GM19468 (cell line): Measurements from ENCODE around the gene RNF183.

Experiments
- ATAC-seq: cut with Tn5 transposase; IDR thresholded peaks from one replicate; pipeline ENCODE4 v1.9.1; 2021; ENCODE audit warnings: mild to moderate bottlenecking, moderate library complexity, moderate number of reproducible peaks; ENCODE audit not compliant: unreplicated experiment; ENCODE audit errors: extremely low read depth

RNF183 gene

DNA sequence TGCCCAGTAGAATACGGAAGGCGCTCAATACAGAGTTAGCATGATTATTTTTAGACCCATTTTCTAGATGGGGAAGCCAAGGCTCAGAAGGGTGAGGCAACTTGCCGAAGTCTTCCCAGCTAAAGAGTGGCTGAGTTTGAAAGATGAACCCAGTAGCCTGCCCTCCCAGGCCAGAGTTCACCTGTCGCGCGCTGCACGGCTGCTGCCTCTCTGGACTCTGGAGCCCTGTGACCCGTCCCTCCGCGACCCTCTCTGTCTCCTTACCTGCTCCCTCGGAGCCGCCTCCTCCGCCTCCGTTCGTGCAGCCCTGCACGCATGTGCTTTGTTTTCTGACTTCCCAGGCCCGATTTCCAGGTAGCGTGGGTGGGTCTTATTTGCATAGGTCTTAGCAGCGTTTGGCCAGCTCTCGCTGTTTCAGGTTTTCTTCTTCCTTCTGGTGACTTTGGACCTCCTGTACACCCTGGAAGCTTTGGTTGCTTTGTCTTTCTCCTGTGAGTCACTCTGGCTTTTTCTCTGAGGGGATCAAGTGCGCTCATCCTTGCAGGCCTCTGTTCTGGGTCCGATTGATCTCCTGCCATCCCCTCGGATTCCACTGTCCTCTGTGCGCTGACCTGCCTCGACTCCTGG, at the start of gene RNF183:
Gene RNF183 (minus strand): TSS at position 585 of the 627 bp plus-strand sequence. CDS start 5,192 bp downstream, outside the sequence.
- ATAC-seq, result no peak

DNA sequence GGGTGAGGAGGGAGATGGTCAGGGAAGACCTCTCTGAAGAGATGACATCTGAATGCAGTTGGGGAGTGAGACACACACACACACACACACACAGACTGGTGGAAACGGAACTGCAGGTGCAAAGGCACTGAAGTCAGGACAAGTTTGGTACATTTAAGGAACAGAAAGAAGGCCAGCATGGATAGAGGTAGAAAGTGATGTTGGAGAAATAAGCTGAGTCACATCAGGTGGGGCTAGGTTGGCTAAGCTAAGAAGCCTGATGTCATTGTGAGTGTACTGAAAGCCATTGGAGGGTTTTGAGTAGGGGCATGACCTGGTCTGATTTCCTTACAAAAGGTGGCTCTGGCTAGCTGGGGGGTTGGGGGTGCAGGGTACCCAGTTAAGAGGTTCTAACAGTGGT, 49.2 kb upstream of the RNF183 start:
- no peak for ATAC-seq

GRCh38 chr9:113352006-113352405, 48.8 kb upstream of the RNF183 start:
- no peak for ATAC-seq

- no peak for ATAC-seq
Observed at GRCh38 chr9:113350937-113351336, 47.8 kb upstream of the RNF183 start.

- ATAC-seq, result no peak
Observed at GRCh38 chr9:113350107-113350661, 47.0 kb upstream of the RNF183 start.

DNA sequence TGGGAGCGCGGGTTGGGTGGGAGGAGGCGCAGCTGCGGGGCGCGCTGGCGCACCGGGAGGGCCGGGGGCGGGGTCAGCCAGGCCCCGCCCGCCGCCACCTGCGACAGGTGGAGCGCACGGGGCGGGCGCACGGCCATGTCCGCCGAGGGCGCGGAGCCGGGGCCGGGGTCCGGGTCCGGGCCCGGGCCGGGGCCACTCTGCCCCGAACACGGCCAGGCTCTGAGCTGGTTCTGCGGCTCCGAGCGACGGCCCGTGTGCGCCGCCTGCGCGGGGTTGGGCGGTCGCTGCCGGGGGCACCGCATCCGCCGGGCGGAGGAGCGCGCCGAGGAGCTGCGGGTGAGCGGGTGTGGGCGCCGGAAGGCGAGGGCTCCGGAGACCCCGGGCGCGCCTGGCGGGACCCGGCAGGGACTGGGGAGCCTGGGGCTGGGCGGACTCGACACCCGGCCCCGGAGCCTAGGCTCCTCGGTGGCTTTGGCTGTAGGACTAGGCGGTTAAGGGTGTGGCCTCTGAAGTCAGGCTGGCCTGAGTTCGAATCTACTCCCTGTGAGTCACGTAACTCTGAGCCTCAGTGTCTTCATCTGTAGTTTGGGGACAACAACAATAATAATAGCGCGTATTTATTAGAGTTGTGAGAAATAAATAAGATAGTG, 46.4 kb upstream of the RNF183 start, which contains the start of gene BSPRY:
Gene BSPRY (plus strand): TSS at position 97 of the 650 bp plus-strand sequence. CDS start 39 bp downstream, at position 136.
- ATAC-seq, result no peak

GRCh38 chr9:113349066-113349444, 45.9 kb upstream of the RNF183 start:
- ATAC-seq, result no peak

- no peak for ATAC-seq
Observed at GRCh38 chr9:113348437-113348836, 45.3 kb upstream of the RNF183 start.

DNA sequence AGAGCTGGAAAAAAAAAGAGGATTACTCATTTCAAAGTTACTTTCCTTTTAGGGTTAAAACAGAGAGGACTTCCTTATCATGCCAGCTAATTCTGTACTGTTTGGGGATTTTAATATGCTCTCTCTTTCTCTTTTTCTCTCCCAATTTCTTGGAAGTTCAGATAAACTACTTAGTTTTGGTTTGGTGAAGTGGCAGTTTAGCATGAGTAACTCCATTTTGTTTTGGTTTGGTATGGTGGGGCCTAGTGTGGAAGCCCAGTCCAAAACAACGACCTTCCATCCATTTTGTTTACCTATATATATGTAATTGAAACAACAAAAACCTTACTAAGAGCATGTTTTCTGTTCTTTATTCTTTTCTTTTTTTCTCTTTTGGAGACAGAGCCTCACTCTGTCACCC, 42.5 kb upstream of the RNF183 start:
- no peak for ATAC-seq

- no peak for ATAC-seq
Observed at GRCh38 chr9:113345190-113345589, 42.0 kb upstream of the RNF183 start.

- ATAC-seq, result no peak
Observed at GRCh38 chr9:113343732-113344231, 40.6 kb upstream of the RNF183 start.

- no peak for ATAC-seq
Observed at GRCh38 chr9:113341712-113342410, 38.7 kb upstream of the RNF183 start.

DNA sequence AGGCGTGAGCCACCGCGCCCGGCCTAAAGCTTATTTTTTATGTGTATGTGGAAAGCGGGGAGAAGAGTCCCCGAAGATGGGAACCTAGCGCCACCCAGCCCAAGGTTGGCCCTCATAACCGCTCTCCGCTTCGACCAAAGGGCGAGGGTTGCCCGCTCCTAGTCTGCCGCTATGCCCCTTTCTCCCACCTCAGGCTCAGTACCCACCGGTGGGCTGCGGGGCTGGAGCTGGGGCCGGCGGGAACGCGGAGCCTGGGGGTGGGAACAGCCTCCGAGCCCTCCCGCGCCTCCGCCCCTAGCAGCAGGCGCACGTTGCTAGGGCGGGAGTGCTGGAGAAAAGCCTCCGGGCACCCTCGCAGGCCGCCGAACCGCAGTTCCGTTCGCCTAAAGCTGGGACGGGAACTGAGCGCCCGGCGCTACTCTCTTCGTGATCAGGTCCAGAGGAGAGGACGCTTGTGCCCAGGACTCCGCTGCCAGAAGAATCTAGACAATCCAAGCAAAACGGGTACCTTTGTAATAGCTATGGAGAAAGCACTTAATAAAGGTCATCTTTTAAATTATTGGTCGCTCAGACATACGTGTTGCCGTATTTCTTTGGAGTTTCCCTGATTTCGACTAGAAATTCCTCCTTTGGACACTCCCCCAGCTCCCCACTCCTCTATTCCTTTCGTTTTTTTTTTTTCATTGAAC, 37.0 kb upstream of the RNF183 start, which contains the start of gene WDR31:
Gene WDR31 (minus strand): TSS at position 265 of the 689 bp plus-strand sequence. CDS start 8,253 bp downstream, outside the sequence.
- peak; percentile 87 for ATAC-seq

GRCh38 chr9:113337714-113338113, 34.5 kb upstream of the RNF183 start:
- no peak for ATAC-seq

- ATAC-seq, result no peak
Observed at GRCh38 chr9:113331780-113332179, 28.6 kb upstream of the RNF183 start.

- no peak for ATAC-seq
Observed at GRCh38 chr9:113328045-113328782, 25.0 kb upstream of the RNF183 start.

DNA sequence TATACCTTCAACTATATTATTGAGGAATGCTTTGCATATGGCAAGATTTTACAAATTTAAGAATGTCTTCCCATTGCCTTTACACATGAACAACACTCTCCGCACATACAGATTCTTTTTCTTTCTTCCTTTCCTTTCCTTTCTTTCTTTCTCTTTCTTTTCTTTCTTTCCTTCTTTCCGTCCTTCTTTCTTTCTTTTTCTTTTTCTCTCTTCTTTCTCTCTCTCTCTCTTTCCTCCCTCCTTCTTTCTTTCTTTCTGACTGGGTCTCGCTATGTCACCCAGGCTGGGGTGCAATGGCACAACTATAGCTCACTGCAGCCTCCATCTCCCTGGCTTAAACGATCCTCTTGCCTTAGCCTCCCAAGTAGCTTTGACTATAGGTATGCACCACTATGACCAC, 23.1 kb upstream of the RNF183 start:
- no peak for ATAC-seq

DNA sequence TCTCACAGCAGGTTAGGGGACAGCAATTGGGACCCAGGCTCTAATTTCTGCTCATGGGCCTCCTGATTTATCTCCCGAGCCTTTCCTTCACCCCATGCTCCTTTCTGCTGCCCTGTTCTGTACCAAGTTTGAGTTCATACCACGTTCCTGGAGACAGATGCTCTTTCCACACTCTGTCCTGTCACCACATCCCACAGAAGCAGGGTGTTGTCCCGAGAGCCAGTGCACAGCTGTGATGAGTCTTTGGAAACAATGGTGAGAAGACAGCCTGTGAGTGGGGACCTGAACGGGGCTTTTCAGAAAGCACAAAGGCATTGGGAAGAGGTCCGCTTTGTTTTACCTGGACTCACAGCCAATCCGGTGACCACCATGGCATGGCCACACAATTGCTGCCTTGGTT, 19.5 kb upstream of the RNF183 start:
- ATAC-seq, result no peak

GRCh38 chr9:113320051-113320450, 16.9 kb upstream of the RNF183 start:
- no peak for ATAC-seq
